GM19463 (cell line): ENCODE measurements around the gene EIF2A.
A peak's percentile ranks its signal among the peaks of the same experiment; 100 is the strongest.

Experiments used
- ATAC-seq: cut with Tn5 transposase; IDR thresholded peaks from one replicate; pipeline ENCODE4 v1.9.1; 2021; ENCODE audit warnings: mild to moderate bottlenecking, moderate library complexity; ENCODE audit not compliant: unreplicated experiment

EIF2A gene

GRCh38 chr3:150543128-150543527 is 3.5 kb upstream of the EIF2A start:
- no peak for ATAC-seq

DNA sequence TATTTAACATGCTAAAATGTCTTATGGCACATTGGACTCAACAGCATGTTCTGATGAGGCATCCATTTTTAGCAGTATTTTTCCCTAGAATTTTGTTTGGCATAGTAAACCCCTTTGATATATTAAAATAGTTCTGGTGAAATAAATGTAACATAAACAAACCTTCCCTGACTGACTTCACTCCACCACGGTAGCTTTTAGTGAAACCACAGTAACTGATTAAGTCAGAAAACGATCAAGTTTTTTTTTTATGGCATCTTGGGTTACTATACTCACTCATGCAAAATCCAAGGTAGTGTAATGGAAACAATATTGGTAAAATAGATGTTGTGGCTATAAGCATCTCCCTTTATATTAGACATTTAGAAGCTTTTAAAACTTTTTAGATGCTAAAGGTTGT is 3.1 kb upstream of the EIF2A start:
- no peak for ATAC-seq

DNA sequence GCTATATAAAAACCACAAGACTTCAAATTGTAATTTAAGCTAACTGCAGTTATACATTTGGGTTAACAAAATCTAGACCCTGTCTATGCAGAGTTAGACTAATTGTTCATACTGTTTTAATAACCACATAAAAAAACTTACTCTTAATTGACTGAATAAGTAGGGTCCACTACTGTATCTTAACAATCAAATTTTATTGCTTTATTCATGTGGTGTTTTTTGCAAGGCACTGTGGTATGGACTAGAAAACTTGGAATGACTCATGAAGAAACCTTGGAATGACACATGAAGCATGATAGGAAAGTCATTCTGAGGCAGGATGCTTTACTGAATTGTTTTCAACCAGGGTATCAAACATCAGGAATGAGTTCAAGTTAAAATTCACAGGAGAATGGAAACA is 2.5 kb upstream of the EIF2A start:
- ATAC-seq: no peak

- no peak for ATAC-seq
Measured at GRCh38 chr3:150544726-150545125, 1.9 kb upstream of the EIF2A start.

- ATAC-seq: no peak
Measured at GRCh38 chr3:150545419-150546225, 965 bp upstream of the EIF2A start.

- no peak for ATAC-seq
Measured at GRCh38 chr3:150547045-150547741, 606 bp downstream of the EIF2A start.

- no peak for ATAC-seq
Measured at GRCh38 chr3:150555859-150556436, 9.4 kb downstream of the EIF2A start.

- ATAC-seq: no peak
Measured at GRCh38 chr3:150556792-150557191, 10.2 kb downstream of the EIF2A start.

- ATAC-seq: no peak
Measured at GRCh38 chr3:150557725-150558124, 11.1 kb downstream of the EIF2A start.

DNA sequence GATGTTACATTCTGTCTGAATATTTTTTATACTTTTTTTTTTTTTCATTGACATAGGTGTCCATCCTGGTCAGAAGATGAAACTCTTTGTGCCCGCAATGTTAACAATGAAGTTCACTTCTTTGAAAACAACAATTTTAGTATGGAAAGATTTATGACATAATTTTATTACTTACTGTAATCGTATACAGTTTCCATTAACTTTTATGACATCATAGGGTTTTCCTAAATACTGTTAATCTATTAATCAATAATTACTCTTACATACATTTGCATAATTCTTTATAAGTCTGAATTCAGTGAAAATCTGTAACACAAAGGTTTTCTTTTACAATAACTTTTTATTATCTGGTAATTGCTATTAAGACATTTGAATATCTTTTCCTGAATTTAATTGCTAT is 17.7 kb downstream of the EIF2A start:
- ATAC-seq: no peak

GRCh38 chr3:150567328-150567727 is 20.7 kb downstream of the EIF2A start:
- ATAC-seq: no peak

DNA sequence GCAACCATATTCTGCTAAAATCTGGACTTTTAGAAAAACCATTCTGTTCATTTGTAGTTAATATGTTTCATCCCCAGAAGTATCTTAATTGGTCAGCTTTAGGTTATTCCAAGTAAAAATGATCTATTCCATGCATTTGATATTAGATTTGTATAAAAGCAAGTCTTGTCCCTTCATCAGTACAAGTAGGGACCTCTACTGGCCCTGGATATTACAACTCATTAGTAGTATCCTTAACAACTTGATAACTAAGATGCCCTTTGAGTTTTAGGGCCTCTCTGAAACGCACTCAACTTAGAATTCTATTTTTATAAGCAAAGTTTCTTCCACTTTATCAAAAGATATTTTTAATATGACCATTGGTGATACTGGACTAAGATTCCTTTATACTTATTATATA is 31.3 kb downstream of the EIF2A start:
- no peak for ATAC-seq

GRCh38 chr3:150581174-150581573 is 34.6 kb downstream of the EIF2A start:
- no peak for ATAC-seq

DNA sequence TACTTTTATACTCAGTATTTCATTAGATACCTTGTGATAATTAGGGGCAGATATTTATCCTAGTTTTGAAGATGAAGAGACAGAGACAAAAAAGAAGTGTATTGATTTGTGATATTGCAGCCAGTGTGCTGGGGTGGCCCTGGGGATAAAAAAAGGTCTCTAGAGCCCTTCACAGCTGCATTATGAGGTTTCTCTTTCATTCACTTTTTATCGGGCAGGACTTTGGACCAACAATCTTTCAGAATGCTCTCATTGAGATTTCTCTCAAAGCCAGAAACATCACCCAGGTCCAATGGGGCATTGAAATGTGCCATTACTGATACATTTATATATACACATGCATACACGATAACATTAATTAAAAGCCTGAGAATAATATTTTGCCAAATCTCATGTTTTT is 36.0 kb downstream of the EIF2A start:
- peak; percentile 67 for ATAC-seq

DNA sequence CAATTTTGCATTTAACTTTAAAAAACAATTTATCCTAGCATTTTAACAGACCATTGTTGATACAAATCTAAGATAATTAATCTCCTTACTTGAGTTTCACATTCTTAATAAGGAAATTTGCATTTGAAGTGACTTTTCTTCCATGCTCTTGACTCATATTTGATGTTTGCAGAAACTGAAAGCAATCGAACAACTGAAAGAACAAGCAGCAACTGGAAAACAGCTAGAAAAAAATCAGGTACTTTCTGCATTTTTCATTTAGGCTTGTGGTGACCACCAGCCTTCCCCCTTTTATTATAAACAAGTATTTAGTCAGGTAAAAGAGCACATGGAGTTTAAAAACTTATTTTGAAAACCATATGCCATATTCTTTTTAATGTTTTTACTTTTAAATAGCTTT is 36.4 kb downstream of the EIF2A start:
- ATAC-seq: peak; percentile 50

- ATAC-seq: no peak
Measured at GRCh38 chr3:150588027-150588830, 41.6 kb downstream of the EIF2A start.

DNA sequence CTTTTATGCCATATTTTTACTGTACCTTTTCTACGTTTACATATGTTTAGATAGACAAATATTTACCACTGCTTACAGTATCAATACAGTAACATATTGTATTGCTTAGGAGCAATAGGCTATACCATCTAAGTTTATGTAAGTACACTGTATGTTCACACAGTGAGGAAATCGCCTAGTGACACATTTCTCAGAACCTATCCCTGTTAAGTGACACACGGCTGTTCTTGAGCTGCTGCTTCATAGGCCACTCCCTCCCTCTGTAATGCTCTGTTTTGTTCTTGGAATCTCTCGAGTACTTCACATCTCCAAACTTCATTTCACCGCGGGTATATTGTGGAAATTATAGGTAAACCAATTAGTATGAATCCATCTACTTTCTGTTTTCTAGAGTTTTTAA is 43.2 kb downstream of the EIF2A start:
- ATAC-seq: no peak

DNA sequence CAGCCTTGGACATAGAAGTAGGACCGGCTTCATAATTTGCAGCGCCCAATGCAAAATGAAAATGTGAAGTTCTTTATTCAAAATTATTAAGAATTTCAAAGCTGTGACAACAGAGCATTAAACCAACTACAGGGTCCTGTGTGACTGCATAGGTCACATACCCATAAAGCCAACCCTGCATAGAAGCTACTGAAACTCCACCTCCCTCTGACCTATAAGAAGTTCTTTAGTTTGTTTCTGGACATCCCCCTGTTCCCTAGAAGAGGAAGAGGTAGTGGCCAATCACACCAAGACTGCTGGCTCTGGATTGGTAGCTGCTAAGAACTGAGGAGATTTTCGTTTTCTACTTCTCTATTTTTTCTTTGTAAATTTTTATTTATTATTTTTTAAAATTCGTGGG is 47.6 kb downstream of the EIF2A start:
- no peak for ATAC-seq

GRCh38 chr3:150597646-150598045 is 51.1 kb downstream of the EIF2A start:
- no peak for ATAC-seq

DNA sequence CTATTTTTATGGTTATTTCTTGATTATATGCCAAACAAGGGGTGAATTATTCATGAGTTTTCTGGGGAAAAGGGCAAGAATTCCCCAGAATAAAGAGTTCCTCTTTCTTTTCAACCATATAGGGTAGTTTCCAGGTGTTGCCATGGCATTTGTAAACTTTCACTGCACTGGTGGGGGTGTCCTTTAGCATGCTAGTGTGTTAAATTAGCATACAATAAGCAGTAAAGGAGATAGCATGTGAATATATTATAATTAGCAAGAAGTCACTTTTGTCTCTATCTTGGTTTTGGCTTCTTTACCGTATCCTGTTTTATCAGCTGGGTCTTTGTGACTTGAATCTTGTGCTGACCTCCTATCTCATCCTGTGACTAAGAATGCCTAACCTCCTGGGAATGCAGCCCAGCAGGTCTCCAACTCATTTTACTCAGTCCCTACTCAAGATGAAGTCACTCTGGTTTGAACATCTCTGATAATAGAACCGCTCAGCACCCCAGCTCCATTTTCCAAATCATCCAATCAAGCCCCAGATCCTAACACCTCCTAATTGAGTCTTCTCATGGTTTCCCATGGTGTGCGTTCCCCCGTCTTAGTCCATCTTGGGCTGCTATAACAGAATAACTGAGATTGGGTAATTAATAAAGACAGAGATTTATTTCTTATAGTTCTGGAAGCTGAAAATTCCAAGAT is 53.2 kb downstream of the EIF2A start:
- peak; percentile 27 for ATAC-seq
